H1 (cell line): ENCODE results near the gene PIAS4. TPM values are rescaled to one million over a fixed set of nuclear protein-coding genes. Genes with fewer than 3 reads are reported as not detected.

Experiments used
- CTCF ChIA-PET: fragments of 300-600 bp; sonication (Branson Sonifier 250); formaldehyde crosslinking; loops from one replicate; lab custom pipeline; 2021; ENCODE audit not compliant: partially characterized antibody; lab: Charles Lee
- POLR2A ChIA-PET: fragments of 300-600 bp; sonication (Branson Sonifier 250); formaldehyde crosslinking; loops from one replicate; lab custom pipeline; 2021; ENCODE audit warnings: inconsistent platforms; ENCODE audit not compliant: partially characterized antibody; lab: Charles Lee
- DNase-seq, 2 experiments: peaks; one replicate each; pipeline versions ENCODE4 v3.0.0 to v3.0.0-alpha.2; 2010 to 2022; ENCODE audit warnings: low spot score in 2 of 2, low read depth in 1 of 2, mixed read lengths in 1 of 2
- FAIRE-seq: peaks from 2 replicates; lab custom pipeline; 2011; peaks lifted over from hg19 to GRCh38; lab: Jason Lieb, UNC
- H2AFZ ChIP-seq: 2 replicates; pipeline ENCODE4 v1.8.1; 2012; ENCODE audit warnings: low read length, inconsistent platforms
- H2AK5ac ChIP-seq: 2 replicates; pipeline ENCODE4 v1.6.1; 2013; ENCODE audit warnings: low read depth, low read length
- H2BK120ac ChIP-seq: replicated peaks from 2 replicates; pipeline ENCODE3; 2013; ENCODE audit warnings: low read depth, low read length, inconsistent platforms
- H2BK12ac ChIP-seq: 2 replicates; pipeline ENCODE4 v1.6.1; 2013; ENCODE audit warnings: low read depth, low read length
- H2BK15ac ChIP-seq: 2 replicates; pipeline ENCODE4 v1.6.1; 2013; ENCODE audit warnings: low read length
- H2BK20ac ChIP-seq: 2 replicates; pipeline ENCODE4 v1.6.1; 2013; ENCODE audit warnings: low read length
- H2BK5ac ChIP-seq: 2 replicates; pipeline ENCODE4 v1.6.1; 2013; ENCODE audit warnings: low read depth, low read length
- H3K14ac ChIP-seq: 2 replicates; pipeline ENCODE4 v1.6.1; 2013; ENCODE audit warnings: inconsistent platforms; ENCODE audit not compliant: insufficient read length
- H3K18ac ChIP-seq: 2 replicates; pipeline ENCODE4 v1.6.1; 2013; ENCODE audit warnings: low read length; ENCODE audit errors: extremely low read depth
- H3K23ac ChIP-seq: 2 replicates; pipeline ENCODE4 v1.6.1; 2013; ENCODE audit warnings: inconsistent platforms; ENCODE audit not compliant: insufficient read length
- H3K23me2 ChIP-seq: 2 replicates; pipeline ENCODE4 v1.6.1; 2013; ENCODE audit warnings: low read depth, low read length
- H3K27ac ChIP-seq: 2 replicates; pipeline ENCODE4 v1.6.1; 2011; ENCODE audit warnings: low read depth, low read length, inconsistent platforms
- H3K27me3 ChIP-seq, 4 experiments: replicated peaks in 1 of 4; 1 replicate in 1 of 4; 2 replicates in 3 of 4; pipeline versions ENCODE4 v1.6.1 to v1.8.1; 2011 to 2013; ENCODE audit warnings: low read length in 3 of 4, mild to moderate bottlenecking in 3 of 4, inconsistent platforms in 2 of 4, mixed read lengths in 2 of 4, moderate library complexity in 1 of 4; ENCODE audit not compliant: control insufficient read depth in 3 of 4, insufficient read depth in 3 of 4; ENCODE audit errors: extremely low read depth in 1 of 4
- H3K36me3 ChIP-seq, 4 experiments: 2 replicates each; pipeline versions ENCODE4 v1.6.1 to v1.8.1; 2011 to 2013; ENCODE audit warnings: mild to moderate bottlenecking in 4 of 4, low read length in 3 of 4, moderate library complexity in 2 of 4, control low read depth in 1 of 4, inconsistent platforms in 1 of 4; ENCODE audit not compliant: insufficient read depth in 4 of 4, control insufficient read depth in 2 of 4
- H3K4ac ChIP-seq: replicated peaks from 2 replicates; pipeline ENCODE3; 2013; ENCODE audit warnings: low read length, low read depth, mixed read lengths, inconsistent platforms; ENCODE audit not compliant: insufficient read length
- H3K4me1 ChIP-seq, 4 experiments: replicated peaks in 1 of 4; 1 replicate in 1 of 4; 2 replicates in 3 of 4; pipeline versions ENCODE4 v1.6.1 to v1.8.1; 2011 to 2013; ENCODE audit warnings: low read length in 3 of 4, inconsistent platforms in 2 of 4, mixed read lengths in 1 of 4; ENCODE audit not compliant: insufficient read depth in 4 of 4, control insufficient read depth in 3 of 4
- H3K4me2 ChIP-seq, 2 experiments: 2 replicates each; pipeline versions ENCODE4 v1.6.1 to v1.8.1; 2011 to 2013; ENCODE audit warnings: low read depth in 2 of 2, low read length in 2 of 2, control low read depth in 1 of 2, inconsistent platforms in 1 of 2, mild to moderate bottlenecking in 1 of 2; ENCODE audit not compliant: insufficient read depth in 1 of 2
- H3K4me3 ChIP-seq, 4 experiments: fragments of 200-600, 300-600 bp in 1 of 4; sonication (generic), shearing (Covaris generic), sonication (Bioruptor Twin) in 1 of 4; 2 replicates each; pipeline versions ENCODE4 v1.5.1 to v1.8.1; 2011 to 2016; ENCODE audit warnings: low read length in 4 of 4, low read depth in 3 of 4, control low read depth in 2 of 4, inconsistent platforms in 2 of 4, mild to moderate bottlenecking in 2 of 4, mixed read lengths in 1 of 4, moderate library complexity in 1 of 4; ENCODE audit not compliant: insufficient read depth in 2 of 4; ENCODE audit errors: extremely low read depth in 1 of 4
- H3K56ac ChIP-seq: replicated peaks from 2 replicates; pipeline ENCODE3; 2013; ENCODE audit warnings: low read depth, mild to moderate bottlenecking, mixed read lengths, low read length, inconsistent platforms; ENCODE audit not compliant: insufficient read length
- H3K79me1 ChIP-seq: 2 replicates; pipeline ENCODE4 v1.6.1; 2013; ENCODE audit warnings: low read depth, low read length, control low read depth
- H3K79me2 ChIP-seq, 2 experiments: 2 replicates each; pipeline versions ENCODE4 v1.6.1 to v1.8.1; 2012 to 2013; ENCODE audit warnings: low read length in 2 of 2, mild to moderate bottlenecking in 2 of 2, inconsistent platforms in 1 of 2; ENCODE audit not compliant: insufficient read depth in 2 of 2, control insufficient read depth in 1 of 2
- H3K9ac ChIP-seq, 4 experiments: replicated peaks in 1 of 4; 1 replicate in 1 of 4; 2 replicates in 3 of 4; pipeline versions ENCODE4 v1.6.1 to v1.8.1; 2011 to 2013; ENCODE audit warnings: low read depth in 3 of 4, low read length in 3 of 4, control low read depth in 2 of 4, mild to moderate bottlenecking in 2 of 4, moderate library complexity in 2 of 4, inconsistent platforms in 1 of 4; ENCODE audit errors: extremely low read depth in 1 of 4
- H3K9me3 ChIP-seq, 2 experiments: 2 replicates each; pipeline versions ENCODE4 v1.6.1 to v1.8.1; 2012 to 2013; ENCODE audit warnings: mild to moderate bottlenecking in 2 of 2, moderate library complexity in 2 of 2, control low read depth in 1 of 2, inconsistent platforms in 1 of 2, low read depth in 1 of 2, low read length in 1 of 2, mixed read lengths in 1 of 2; ENCODE audit not compliant: insufficient read depth in 2 of 2
- H4K20me1 ChIP-seq, 2 experiments: replicated peaks in 1 of 2; 2 replicates each; pipeline versions ENCODE3 to v1.8.1; 2011 to 2013; ENCODE audit warnings: inconsistent platforms in 2 of 2, low read length in 2 of 2, mild to moderate bottlenecking in 1 of 2; ENCODE audit not compliant: insufficient read depth in 2 of 2, control insufficient read depth in 1 of 2
- H4K5ac ChIP-seq: 2 replicates; pipeline ENCODE4 v1.6.1; 2013; ENCODE audit warnings: low read length, low read depth, mixed read lengths, inconsistent platforms; ENCODE audit not compliant: insufficient read length
- H4K8ac ChIP-seq: 2 replicates; pipeline ENCODE4 v1.8.0; 2013; ENCODE audit warnings: mild to moderate bottlenecking, moderate library complexity, low read length, inconsistent platforms; ENCODE audit not compliant: insufficient read depth; ENCODE audit errors: extremely low read depth
- H4K91ac ChIP-seq: replicated peaks from 2 replicates; pipeline ENCODE3; 2013; ENCODE audit warnings: low read length, mixed read lengths, inconsistent platforms; ENCODE audit not compliant: insufficient read length
- WGBS, 2 experiments: shearing (Covaris generic) in 1 of 2; methylation state at CpG; one replicate each; pipeline versions ENCODE4 v1.1.6 to v1.1.7; 2013 to 2015; ENCODE audit warnings: low lambda C conversion rate in 2 of 2, mixed read lengths in 2 of 2, inconsistent platforms in 1 of 2, low coverage in 1 of 2, missing lambda C conversion rate in 1 of 2; ENCODE audit not compliant: insufficient replicate concordance in 2 of 2, insufficient coverage in 1 of 2, insufficient read length in 1 of 2; ENCODE audit errors: extremely low coverage in 1 of 2, missing lambda C conversion rate in 1 of 2; 5-methylcytosine and 5-hydroxymethylcytosine counted together
- polyA plus RNA-seq, 7 experiments: library from polyadenylated mRNA; depleted of rRNA in 3 of 7; stranded (reverse) in 5 of 7; unstranded in 2 of 7; fragments of >200 nt in 5 of 7; fragments of 200-250 nt in 2 of 7; gene quantifications; 1 replicate in 5 of 7; 2 replicates in 1 of 7; 4 replicates in 1 of 7; pipeline versions ENCODE4 v1.2.1 to v1.2.3, GENCODE V29; 2011 to 2013; ENCODE audit warnings: missing spikeins in 2 of 7, mixed read lengths in 2 of 7
- total RNA-seq: library from RNA; stranded (reverse); fragmentation: NEBNext Ultra II Directional; extraction: Animal tissue kit (Norgen Biotek cat#: 25700); gene quantifications from 2 replicates; pipeline ENCODE4 v1.2.1, GENCODE V29; 2021

PIAS4 gene
- total and polyA plus RNA-seq, 2 of the 8 experiments (the other 6 are each of a cell fraction or from before 2014, with no cell fraction given): 30.2 to 51.4 TPM

GRCh38 chr19:4018775-4019504 is 11.4 kb downstream of the PIAS4 start:
- Histone ChIP-seq H4K8ac (no peak overlapping the region), H3K23ac (no peak overlapping the region), H4K20me1 (peaks cover 19 to 34% of the 10 kb centered on the region in 2 experiments), H2BK15ac (no peak overlapping the region), H3K9me3 (no peaks in the 10 kb centered on the region), H3K14ac (no peak overlapping the region), H2BK5ac (no peak overlapping the region), H2BK12ac (no peak overlapping the region), H2BK120ac (no peak overlapping the region), H3K36me3 (peaks cover 0 to 14% (median 2%) of the 10 kb centered on the region in 4 experiments; a peak in 4 of 8 replicates), H3K9ac (no peak overlapping the region), H3K23me2 (no peaks in the 10 kb centered on the region), H3K79me2 (peaks cover 4 to 61% of the 10 kb centered on the region in 2 experiments; a peak in 3 of 4 replicates), H2BK20ac (no peak overlapping the region), H3K4ac (no peak overlapping the region), H4K5ac (no peak overlapping the region), H3K4me3 (no peak overlapping the region), H3K4me1 (peaks cover 0 to 3% (median 0%) of the 10 kb centered on the region in 4 experiments; a peak in 3 of 7 replicates), H3K4me2 (no peak overlapping the region), H3K79me1 (peaks cover 17% of the 10 kb centered on the region; the same call in 1 of the 2 replicates), H2AFZ (no peak overlapping the region), H3K27ac (no peak overlapping the region), H3K56ac (no peak overlapping the region), H3K27me3 (no peaks in the 10 kb centered on the region), H3K18ac (no peak overlapping the region), H4K91ac (no peak overlapping the region), H2AK5ac (no peak overlapping the region)
- POLR2A ChIA-PET: interaction anchor here (0.7 to 2.0 kb wide), 4 partner anchors 9 to 44 kb away, joined by 3 to 7 read pairs (median 6); partner anchors contain the start of genes EEF2 and PIAS4
- WGBS, 2 experiments: 94% methylated on average over 19 of the region's 19 CpGs; no CpG with 5 or more reads in 1 of the 2 experiments
- CTCF ChIA-PET: no interaction called here
- FAIRE-seq (no peak), DNase-seq (no peak)
